Measurements from ENCODE around the gene EGFL8. TPM values are rescaled to one million over a fixed set of nuclear protein-coding genes. Genes with fewer than 3 reads are reported as not detected.

EGFL8 gene
- total and polyA plus RNA-seq, 2 of the 8 experiments (the other 6 are each of a cell fraction or from before 2014, with no cell fraction given) = 5.0 to 9.2 TPM

- H3K4me2 ChIP-seq (ENCODE audit: insufficient read depth in 1 of 2, low read depth in 2 of 2, low read length in 2 of 2) = peak overlapping the region; percentile 77 to 89; a peak in 2 of 4 replicates
- H3K18ac ChIP-seq (ENCODE audit: extremely low read depth, low read length) = no peak overlapping the region
- no peak overlapping the region for H2BK15ac ChIP-seq (ENCODE audit: low read length)
- no peaks in the 10 kb centered on the region for H3K36me3 ChIP-seq (ENCODE audit: control insufficient read depth in 2 of 4, insufficient read depth in 4 of 4, low read length in 3 of 4)
- peaks cover 8 to 42% (median 24%) of the 10 kb centered on the region in 4 experiments for H3K4me1 ChIP-seq (replicated peaks in 1 of 4; ENCODE audit: control insufficient read depth in 3 of 4, insufficient read depth in 4 of 4, low read length in 3 of 4)
- peaks cover 0 to 2% of the 10 kb centered on the region in 2 experiments; a peak in 2 of 4 replicates for H3K79me2 ChIP-seq (ENCODE audit: control insufficient read depth in 1 of 2, insufficient read depth in 2 of 2, low read length in 2 of 2)
- H3K23me2 ChIP-seq (ENCODE audit: low read depth, low read length) = peaks cover 7% of the 10 kb centered on the region; the same call in 1 of the 2 replicates
- H2AFZ ChIP-seq (ENCODE audit: low read length) = no peak overlapping the region
- H4K20me1 ChIP-seq (replicated peaks in 1 of 2; ENCODE audit: control insufficient read depth in 1 of 2, insufficient read depth in 2 of 2, low read length in 2 of 2) = no peaks in the 10 kb centered on the region
- no peaks in the 10 kb centered on the region for H3K9me3 ChIP-seq (ENCODE audit: insufficient read depth in 2 of 2, low read depth in 1 of 2, low read length in 1 of 2)
- H2BK20ac ChIP-seq (ENCODE audit: low read length) = no peak overlapping the region
- H3K9ac ChIP-seq (replicated peaks in 1 of 4; ENCODE audit: extremely low read depth in 1 of 4, low read depth in 3 of 4, low read length in 3 of 4) = no peak overlapping the region
- CTCF ChIA-PET (ENCODE audit: partially characterized antibody) = interaction anchor here (1.3 kb wide), 2 partner anchors 24 to 46 kb away, joined by 3 to 4 read pairs; no protein-coding TSS in a partner anchor
- H4K5ac ChIP-seq (ENCODE audit: insufficient read length, low read depth, low read length) = no peak overlapping the region
- H3K4me3 ChIP-seq (ENCODE audit: extremely low read depth in 1 of 4, insufficient read depth in 2 of 4, low read depth in 3 of 4, low read length in 4 of 4) = peak overlapping the region in 3 of 4 experiments; percentile 55 to 61 (median 60); a peak in 4 of 8 replicates
- WGBS, 2 experiments (ENCODE audit: extremely low coverage in 1 of 2, insufficient coverage in 1 of 2, insufficient read length in 1 of 2, insufficient replicate concordance in 2 of 2, low coverage in 1 of 2, low lambda C conversion rate in 2 of 2, missing lambda C conversion rate in 1 of 2) = 90% methylated on average over 4 of the region's 4 CpGs; no CpG with 5 or more reads in 1 of the 2 experiments
- H2BK120ac ChIP-seq (replicated peaks; ENCODE audit: low read depth, low read length) = no peak overlapping the region
- DNase-seq (ENCODE audit: low read depth in 1 of 2, low spot score in 2 of 2) (no peak), FAIRE-seq (no peak)
- no peak overlapping the region for H3K23ac ChIP-seq (ENCODE audit: insufficient read length)
- no peak overlapping the region for H4K91ac ChIP-seq (replicated peaks; ENCODE audit: insufficient read length, low read length)
- TF ChIP-seq, protein P1, sequence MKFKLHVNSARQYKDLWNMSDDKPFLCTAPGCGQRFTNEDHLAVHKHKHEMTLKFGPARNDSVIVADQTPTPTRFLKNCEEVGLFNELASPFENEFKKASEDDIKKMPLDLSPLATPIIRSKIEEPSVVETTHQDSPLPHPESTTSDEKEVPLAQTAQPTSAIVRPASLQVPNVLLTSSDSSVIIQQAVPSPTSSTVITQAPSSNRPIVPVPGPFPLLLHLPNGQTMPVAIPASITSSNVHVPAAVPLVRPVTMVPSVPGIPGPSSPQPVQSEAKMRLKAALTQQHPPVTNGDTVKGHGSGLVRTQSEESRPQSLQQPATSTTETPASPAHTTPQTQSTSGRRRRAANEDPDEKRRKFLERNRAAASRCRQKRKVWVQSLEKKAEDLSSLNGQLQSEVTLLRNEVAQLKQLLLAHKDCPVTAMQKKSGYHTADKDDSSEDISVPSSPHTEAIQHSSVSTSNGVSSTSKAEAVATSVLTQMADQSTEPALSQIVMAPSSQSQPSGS (IDR thresholded peaks at IDR 0.05; ENCODE audit: low read length) = 0 out of 2 replicates have a peak, but pooled peaks have one; percentile 8
- TF ChIP-seq TEAD4 (IDR thresholded peaks at IDR 0.05; ENCODE audit: low read depth, low read length) = no peak
- no peak overlapping the region for H2BK12ac ChIP-seq (ENCODE audit: low read depth, low read length)
- H2BK5ac ChIP-seq (ENCODE audit: low read depth, low read length) = no peak overlapping the region
- H4K8ac ChIP-seq (ENCODE audit: extremely low read depth, insufficient read depth, low read length) = no peak overlapping the region
- POLR2A ChIA-PET (ENCODE audit: partially characterized antibody) = interaction anchor here (1.4 to 13.3 kb wide), 6 partner anchors 15 to 777 kb away, joined by 4 to 194 read pairs (median 9); partner anchors contain the start of genes AGPAT1, ATF6B, FKBPL and PRRT1
- no peak overlapping the region for H3K27ac ChIP-seq (ENCODE audit: low read depth, low read length)
- H2AK5ac ChIP-seq (ENCODE audit: low read depth, low read length) = no peak overlapping the region
- H3K4ac ChIP-seq (replicated peaks; ENCODE audit: insufficient read length, low read depth, low read length) = no peak overlapping the region
- no peaks in the 10 kb centered on the region; the same call in 1 of the 2 replicates for H3K79me1 ChIP-seq (ENCODE audit: low read depth, low read length)
- no peaks in the 10 kb centered on the region for H3K27me3 ChIP-seq (replicated peaks in 1 of 4; ENCODE audit: control insufficient read depth in 3 of 4, extremely low read depth in 1 of 4, insufficient read depth in 3 of 4, low read length in 3 of 4)
- H3K56ac ChIP-seq (replicated peaks; ENCODE audit: insufficient read length, low read depth, low read length) = no peak overlapping the region
- no peak overlapping the region for H3K14ac ChIP-seq (ENCODE audit: insufficient read length)
These were observed 30.0 kb downstream of the EGFL8 start for GRCh38 chr6:32194388-32194787.

Measured in H1 (cell line).